ENCODE results near the gene CDC42EP1. TPM values are rescaled to one million over a fixed set of nuclear protein-coding genes. Genes with fewer than 3 reads are reported as not detected.
A peak's percentile ranks its signal among the peaks of the same experiment; 100 is the strongest.

CDC42EP1 gene
- polyA plus RNA-seq, 1 experiment: 36.3 TPM

- Histone ChIP-seq H3K4me3 (ENCODE audit: low read depth, low read length) (no peak overlapping the region), H3K36me3 (ENCODE audit: control insufficient read depth, insufficient read depth, low read length) (peaks cover 48% of the 10 kb centered on the region), H3K27me3 (ENCODE audit: control insufficient read depth, insufficient read depth, low read length) (no peaks in the 10 kb centered on the region)
- no peak for DNase-seq (ENCODE audit: low read depth)
- TF ChIP-seq CTCF (IDR thresholded peaks at IDR 0.05; ENCODE audit: insufficient read depth, low read depth, low read length): no peak
- ChIA-PET POLR2A (interaction anchor here (0.5 kb wide), 1 partner anchor 1541 kb away, joined by 3 read pairs; no protein-coding TSS in a partner anchor), CTCF (interaction anchor here (1.0 to 22.0 kb wide), 6 partner anchors 9 to 414 kb away, joined by 3 to 551 read pairs (median 9); no protein-coding TSS in a partner anchor)
Measured at GRCh38 chr22:37569921-37570660, 9.8 kb downstream of the CDC42EP1 start.

- no peak for DNase-seq (ENCODE audit: low read depth)
- TF ChIP-seq CTCF (IDR thresholded peaks at IDR 0.05; ENCODE audit: insufficient read depth, low read depth, low read length): no peak
- POLR2A ChIA-PET: interaction anchor here (0.5 kb wide), 1 partner anchor 1542 kb away, joined by 3 read pairs; no protein-coding TSS in a partner anchor
- Histone ChIP-seq H3K4me3 (ENCODE audit: low read depth, low read length) (no peak overlapping the region), H3K36me3 (ENCODE audit: control insufficient read depth, insufficient read depth, low read length) (peaks cover 48% of the 10 kb centered on the region), H3K27me3 (ENCODE audit: control insufficient read depth, insufficient read depth, low read length) (no peaks in the 10 kb centered on the region)
- CTCF ChIA-PET: interaction anchor here (1.0 to 22.0 kb wide), 7 partner anchors 9 to 413 kb away, joined by 3 to 551 read pairs (median 8); no protein-coding TSS in a partner anchor
Measured at GRCh38 chr22:37570661-37570976, 10.3 kb downstream of the CDC42EP1 start.

- ChIA-PET CTCF (interaction anchor here (1.8 to 22.0 kb wide), 4 partner anchors 19 to 35 kb away, joined by 4 to 551 read pairs (median 17); no protein-coding TSS in a partner anchor), POLR2A (no interaction called here)
- 0 out of 2 replicates have a peak, but pooled peaks have one; percentile 16 for TF ChIP-seq CTCF (IDR thresholded peaks at IDR 0.05; ENCODE audit: insufficient read depth, low read depth, low read length)
- no peak overlapping the region for H3K4me3 ChIP-seq (ENCODE audit: low read depth, low read length)
- peaks cover 41% of the 10 kb centered on the region for H3K36me3 ChIP-seq (ENCODE audit: control insufficient read depth, insufficient read depth, low read length)
- no peak for DNase-seq (ENCODE audit: low read depth)
- H3K27me3 ChIP-seq (ENCODE audit: control insufficient read depth, insufficient read depth, low read length): no peaks in the 10 kb centered on the region
Measured at GRCh38 chr22:37571258-37571991, 11.1 kb downstream of the CDC42EP1 start.

- H3K36me3 ChIP-seq (ENCODE audit: control insufficient read depth, insufficient read depth, low read length): peaks cover 36% of the 10 kb centered on the region
- H3K4me3 ChIP-seq (ENCODE audit: low read depth, low read length): no peak overlapping the region
- no peak for TF ChIP-seq CTCF (IDR thresholded peaks at IDR 0.05; ENCODE audit: insufficient read depth, low read depth, low read length)
- no peak for DNase-seq (ENCODE audit: low read depth)
- CTCF ChIA-PET: interaction anchor here (1.8 to 22.0 kb wide), 2 partner anchors 19 to 27 kb away, joined by 4 to 551 read pairs; no protein-coding TSS in a partner anchor
- POLR2A ChIA-PET: no interaction called here
- no peaks in the 10 kb centered on the region for H3K27me3 ChIP-seq (ENCODE audit: control insufficient read depth, insufficient read depth, low read length)
Measured at GRCh38 chr22:37571992-37572373, 11.7 kb downstream of the CDC42EP1 start.

DNA sequence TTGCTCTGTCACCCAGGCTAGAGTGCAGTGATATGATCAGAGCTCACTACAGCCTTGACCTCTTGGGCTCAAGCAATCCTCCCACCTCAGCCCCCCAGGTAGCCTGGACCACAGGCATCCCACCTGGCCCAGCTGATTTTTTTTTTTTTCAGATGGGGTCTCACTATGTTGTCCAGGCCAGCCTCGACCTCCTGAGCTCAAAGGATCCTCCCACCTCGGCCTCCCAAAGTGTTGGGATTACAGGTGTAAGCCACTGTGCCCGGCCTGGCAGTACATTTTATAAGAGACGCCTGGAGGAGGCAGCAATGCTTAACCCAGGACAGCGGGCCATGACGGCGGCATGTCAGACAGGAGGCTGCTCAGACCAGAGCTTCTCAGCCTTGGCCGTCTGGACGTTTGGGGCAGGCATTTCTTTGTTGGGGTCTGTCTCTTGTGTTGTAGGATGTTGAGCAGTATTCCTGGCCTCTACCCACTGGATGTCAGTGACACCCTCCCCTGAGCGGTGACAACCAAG lies 15.3 kb downstream of the CDC42EP1 start:
- Histone ChIP-seq H3K27me3 (ENCODE audit: control insufficient read depth, insufficient read depth, low read length) (no peaks in the 10 kb centered on the region), H3K4me3 (ENCODE audit: low read depth, low read length) (no peak overlapping the region), H3K36me3 (ENCODE audit: control insufficient read depth, insufficient read depth, low read length) (peaks cover 4% of the 10 kb centered on the region)
- no peak for DNase-seq (ENCODE audit: low read depth)
- ChIA-PET POLR2A (interaction anchor here (1.3 kb wide), 1 partner anchor 34 kb away, joined by 5 read pairs; no protein-coding TSS in a partner anchor), CTCF (interaction anchor here (0.8 to 22.0 kb wide), 6 partner anchors 9 to 103 kb away, joined by 3 to 551 read pairs (median 8); no protein-coding TSS in a partner anchor)
- no peak for TF ChIP-seq CTCF (IDR thresholded peaks at IDR 0.05; ENCODE audit: insufficient read depth, low read depth, low read length)

Measured in BJ (cell line).